Measurements from ENCODE around the gene PRKCSH. TPM values are rescaled to one million over a fixed set of nuclear protein-coding genes. Genes with fewer than 3 reads are reported as not detected.

Gene PRKCSH
- total RNA-seq, 1 experiment from 2014 or later, result 318 TPM

GRCh38 chr19:11450570-11451326, 15.3 kb downstream of the PRKCSH start:
- no TSS peak for BruUV-seq (replicated peaks)
- Mint-ChIP-seq H3K9me3 (ENCODE audit: low read depth, unreplicated experiment) (no peaks in the 10 kb centered on the region), H3K27ac (ENCODE audit: unreplicated experiment) (no peak overlapping the region), H3K4me1 (ENCODE audit: low read depth, unreplicated experiment) (no peaks in the 10 kb centered on the region), H3K36me3 (ENCODE audit: insufficient read depth, unreplicated experiment) (peaks cover 10% of the 10 kb centered on the region), H3K4me3 (ENCODE audit: low read depth, unreplicated experiment) (no peak overlapping the region), H3K27me3 (ENCODE audit: unreplicated experiment) (no peaks in the 10 kb centered on the region)
- intact Hi-C loops (cut with micrococcal nuclease; ENCODE audit: unreplicated experiment), result no loop called here
- no peak for TF ChIP-seq CTCF (IDR thresholded peaks at IDR 0.05; ENCODE audit: unreplicated experiment)
- no peak for DNase-seq
- CTCF ChIA-PET, result no interaction called here

GRCh38 chr19:11451327-11451870, 16.0 kb downstream of the PRKCSH start:
- BruUV-seq (replicated peaks), result no TSS peak
- intact Hi-C loops (cut with micrococcal nuclease; ENCODE audit: unreplicated experiment), result no loop called here
- no peak for DNase-seq
- no peaks in the 10 kb centered on the region for H3K9me3 Mint-ChIP-seq (ENCODE audit: low read depth, unreplicated experiment)
- TF ChIP-seq CTCF (IDR thresholded peaks at IDR 0.05; ENCODE audit: unreplicated experiment), result no peak
- H3K27ac Mint-ChIP-seq (ENCODE audit: unreplicated experiment), result no peak overlapping the region
- no peaks in the 10 kb centered on the region for H3K27me3 Mint-ChIP-seq (ENCODE audit: unreplicated experiment)
- no peak overlapping the region for H3K4me3 Mint-ChIP-seq (ENCODE audit: low read depth, unreplicated experiment)
- no peaks in the 10 kb centered on the region for H3K4me1 Mint-ChIP-seq (ENCODE audit: low read depth, unreplicated experiment)
- H3K36me3 Mint-ChIP-seq (ENCODE audit: insufficient read depth, unreplicated experiment), result peaks cover 10% of the 10 kb centered on the region
- CTCF ChIA-PET, result interaction anchor here (0.6 kb wide), 1 partner anchor 49 kb away, joined by 5 read pairs; no protein-coding TSS in a partner anchor

GRCh38 chr19:11451871-11452619, 16.6 kb downstream of the PRKCSH start:
- CTCF ChIA-PET, result interaction anchor here (0.6 kb wide), 2 partner anchors 50 to 131 kb away, joined by 5 to 10 read pairs; no protein-coding TSS in a partner anchor
- intact Hi-C loops (cut with micrococcal nuclease; ENCODE audit: unreplicated experiment), result no loop called here
- no peaks in the 10 kb centered on the region for H3K27me3 Mint-ChIP-seq (ENCODE audit: unreplicated experiment)
- H3K36me3 Mint-ChIP-seq (ENCODE audit: insufficient read depth, unreplicated experiment), result peaks cover 10% of the 10 kb centered on the region
- no peaks in the 10 kb centered on the region for H3K4me1 Mint-ChIP-seq (ENCODE audit: low read depth, unreplicated experiment)
- H3K9me3 Mint-ChIP-seq (ENCODE audit: low read depth, unreplicated experiment), result no peaks in the 10 kb centered on the region
- DNase-seq, result no peak
- H3K4me3 Mint-ChIP-seq (ENCODE audit: low read depth, unreplicated experiment), result no peak overlapping the region
- H3K27ac Mint-ChIP-seq (ENCODE audit: unreplicated experiment), result no peak overlapping the region
- BruUV-seq (replicated peaks), result no TSS peak
- TF ChIP-seq CTCF (IDR thresholded peaks at IDR 0.05; ENCODE audit: unreplicated experiment), result no peak

GRCh38 chr19:11452620-11453310, 17.3 kb downstream of the PRKCSH start:
- DNase-seq, result no peak
- CTCF ChIA-PET, result interaction anchor here (0.6 kb wide), 1 partner anchor 131 kb away, joined by 10 read pairs; no protein-coding TSS in a partner anchor
- no TSS peak for BruUV-seq (replicated peaks)
- H3K4me3 Mint-ChIP-seq (ENCODE audit: low read depth, unreplicated experiment), result no peak overlapping the region
- peaks cover 10% of the 10 kb centered on the region for H3K36me3 Mint-ChIP-seq (ENCODE audit: insufficient read depth, unreplicated experiment)
- no peaks in the 10 kb centered on the region for H3K4me1 Mint-ChIP-seq (ENCODE audit: low read depth, unreplicated experiment)
- no peak overlapping the region for H3K27ac Mint-ChIP-seq (ENCODE audit: unreplicated experiment)
- no peaks in the 10 kb centered on the region for H3K27me3 Mint-ChIP-seq (ENCODE audit: unreplicated experiment)
- TF ChIP-seq CTCF (IDR thresholded peaks at IDR 0.05; ENCODE audit: unreplicated experiment), result no peak
- H3K9me3 Mint-ChIP-seq (ENCODE audit: low read depth, unreplicated experiment), result no peaks in the 10 kb centered on the region
- intact Hi-C loops (cut with micrococcal nuclease; ENCODE audit: unreplicated experiment), result no loop called here
